Measurements from ENCODE around the gene TENT5C.

- TF ChIP-seq, protein P1, sequence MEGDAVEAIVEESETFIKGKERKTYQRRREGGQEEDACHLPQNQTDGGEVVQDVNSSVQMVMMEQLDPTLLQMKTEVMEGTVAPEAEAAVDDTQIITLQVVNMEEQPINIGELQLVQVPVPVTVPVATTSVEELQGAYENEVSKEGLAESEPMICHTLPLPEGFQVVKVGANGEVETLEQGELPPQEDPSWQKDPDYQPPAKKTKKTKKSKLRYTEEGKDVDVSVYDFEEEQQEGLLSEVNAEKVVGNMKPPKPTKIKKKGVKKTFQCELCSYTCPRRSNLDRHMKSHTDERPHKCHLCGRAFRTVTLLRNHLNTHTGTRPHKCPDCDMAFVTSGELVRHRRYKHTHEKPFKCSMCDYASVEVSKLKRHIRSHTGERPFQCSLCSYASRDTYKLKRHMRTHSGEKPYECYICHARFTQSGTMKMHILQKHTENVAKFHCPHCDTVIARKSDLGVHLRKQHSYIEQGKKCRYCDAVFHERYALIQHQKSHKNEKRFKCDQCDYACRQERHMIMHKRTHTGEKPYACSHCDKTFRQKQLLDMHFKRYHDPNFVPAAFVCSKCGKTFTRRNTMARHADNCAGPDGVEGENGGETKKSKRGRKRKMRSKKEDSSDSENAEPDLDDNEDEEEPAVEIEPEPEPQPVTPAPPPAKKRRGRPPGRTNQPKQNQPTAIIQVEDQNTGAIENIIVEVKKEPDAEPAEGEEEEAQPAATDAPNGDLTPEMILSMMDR (IDR thresholded peaks at IDR 0.05; ENCODE audit: insufficient read depth, low read length) = no peak
- TF ChIP-seq POLR2AphosphoS5 (IDR thresholded peaks at IDR 0.05; ENCODE audit: low read depth) (no peak), SPI1 (IDR thresholded peaks at IDR 0.05; ENCODE audit: borderline replicate concordance, low read depth) (no peak)
- TF ChIP-seq, protein P2, sequence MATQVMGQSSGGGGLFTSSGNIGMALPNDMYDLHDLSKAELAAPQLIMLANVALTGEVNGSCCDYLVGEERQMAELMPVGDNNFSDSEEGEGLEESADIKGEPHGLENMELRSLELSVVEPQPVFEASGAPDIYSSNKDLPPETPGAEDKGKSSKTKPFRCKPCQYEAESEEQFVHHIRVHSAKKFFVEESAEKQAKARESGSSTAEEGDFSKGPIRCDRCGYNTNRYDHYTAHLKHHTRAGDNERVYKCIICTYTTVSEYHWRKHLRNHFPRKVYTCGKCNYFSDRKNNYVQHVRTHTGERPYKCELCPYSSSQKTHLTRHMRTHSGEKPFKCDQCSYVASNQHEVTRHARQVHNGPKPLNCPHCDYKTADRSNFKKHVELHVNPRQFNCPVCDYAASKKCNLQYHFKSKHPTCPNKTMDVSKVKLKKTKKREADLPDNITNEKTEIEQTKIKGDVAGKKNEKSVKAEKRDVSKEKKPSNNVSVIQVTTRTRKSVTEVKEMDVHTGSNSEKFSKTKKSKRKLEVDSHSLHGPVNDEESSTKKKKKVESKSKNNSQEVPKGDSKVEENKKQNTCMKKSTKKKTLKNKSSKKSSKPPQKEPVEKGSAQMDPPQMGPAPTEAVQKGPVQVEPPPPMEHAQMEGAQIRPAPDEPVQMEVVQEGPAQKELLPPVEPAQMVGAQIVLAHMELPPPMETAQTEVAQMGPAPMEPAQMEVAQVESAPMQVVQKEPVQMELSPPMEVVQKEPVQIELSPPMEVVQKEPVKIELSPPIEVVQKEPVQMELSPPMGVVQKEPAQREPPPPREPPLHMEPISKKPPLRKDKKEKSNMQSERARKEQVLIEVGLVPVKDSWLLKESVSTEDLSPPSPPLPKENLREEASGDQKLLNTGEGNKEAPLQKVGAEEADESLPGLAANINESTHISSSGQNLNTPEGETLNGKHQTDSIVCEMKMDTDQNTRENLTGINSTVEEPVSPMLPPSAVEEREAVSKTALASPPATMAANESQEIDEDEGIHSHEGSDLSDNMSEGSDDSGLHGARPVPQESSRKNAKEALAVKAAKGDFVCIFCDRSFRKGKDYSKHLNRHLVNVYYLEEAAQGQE (IDR thresholded peaks at IDR 0.05; ENCODE audit: insufficient replicate concordance, low read depth) = no peak
These were observed 70.1 kb downstream of the TENT5C start for GRCh38 chr1:117675907-117676430.
